HepG2 (cell line): ENCODE measurements around the gene ASAP2. TPM values are rescaled to one million over a fixed set of nuclear protein-coding genes. Genes with fewer than 3 reads are reported as not detected.
A peak's percentile ranks its signal among the peaks of the same experiment; 100 is the strongest.

ENCODE experiments used
- ATAC-seq: fragments of 200-7000 bp; cut with Tn5 transposase; 3 replicates; pipeline ENCODE4 v1.9.1; 2020; ENCODE audit warnings: mild to moderate bottlenecking, moderate library complexity
- BruUV-seq: library from RNA; stranded (reverse); fragments of 400-500 nt; replicated peaks from 2 replicates; lab custom pipeline; 2021; lab: Mats Ljungman, UMichigan
- CTCF ChIA-PET: fragments of 300-600 bp; formaldehyde crosslinking; extraction: SDS; loops from one replicate; lab custom pipeline; 2021; ENCODE audit warnings: low total read pairs, inconsistent platforms, low intra/inter-chr PET ratio; lab: Yijun Ruan, JAX
- POLR2A ChIA-PET: fragments of 350-600 bp; sonication (Branson Sonifier 250); formaldehyde crosslinking; loops from one replicate; lab custom pipeline; 2020; ENCODE audit warnings: antibody characterized with exemption, inconsistent platforms; lab: Yijun Ruan, JAX
- DNase-seq: peaks from one replicate; pipeline ENCODE4 v3.0.0-alpha.2; 2015; ENCODE audit warnings: low spot score
- FAIRE-seq: peaks from 3 replicates; lab custom pipeline; 2011; peaks lifted over from hg19 to GRCh38; lab: Jason Lieb, UNC
- H2AFZ ChIP-seq: one replicate; pipeline ENCODE4 v1.6.1; 2011; ENCODE audit warnings: low read length, inconsistent platforms
- H3K27ac ChIP-seq: fragments of 300-600 bp; 3 replicates; pipeline ENCODE4 v1.8.0; 2011; ENCODE audit warnings: mixed run types, mild to moderate bottlenecking, mixed read lengths, low read length, inconsistent platforms; ENCODE audit not compliant: insufficient read depth; ENCODE audit errors: extremely low read length
- H3K27me3 ChIP-seq, 2 experiments: fragments of 200-600 bp in 1 of 2; 2 replicates in 1 of 2; 3 replicates in 1 of 2; pipeline versions ENCODE4 v1.6.0 to v1.8.0; 2011; ENCODE audit warnings: low read length in 2 of 2, mild to moderate bottlenecking in 2 of 2, moderate library complexity in 2 of 2, inconsistent platforms in 1 of 2; ENCODE audit not compliant: insufficient read depth in 2 of 2, control insufficient read depth in 1 of 2
- H3K36me3 ChIP-seq, 2 experiments: fragments of 200-600 bp in 1 of 2; replicated peaks in 1 of 2; 2 replicates in 1 of 2; 3 replicates in 1 of 2; pipeline versions ENCODE4 v1.5.1 to v1.8.0; 2011; ENCODE audit warnings: low read length in 2 of 2, inconsistent platforms in 1 of 2; ENCODE audit not compliant: insufficient read depth in 2 of 2, control insufficient read depth in 1 of 2
- H3K4me1 ChIP-seq: 2 replicates; pipeline ENCODE4 v1.5.1; 2012; ENCODE audit warnings: low read length, inconsistent platforms; ENCODE audit not compliant: insufficient read depth
- H3K4me2 ChIP-seq: 2 replicates; pipeline ENCODE4 v1.6.0; 2011; ENCODE audit warnings: low read depth, low read length, inconsistent platforms
- H3K4me3 ChIP-seq, 3 experiments: fragments of 200-600 bp in 1 of 3; sonication (generic), shearing (Covaris generic) in 1 of 3; replicated peaks in 1 of 3; 2 replicates each; pipeline ENCODE4 v1.5.1; 2011 to 2016; ENCODE audit warnings: low read length in 3 of 3, inconsistent platforms in 2 of 3, low read depth in 2 of 3, mild to moderate bottlenecking in 2 of 3, control low read depth in 1 of 3, mixed read lengths in 1 of 3; ENCODE audit not compliant: insufficient read depth in 1 of 3
- H3K79me2 ChIP-seq: one replicate; pipeline ENCODE4 v1.6.1; 2011; ENCODE audit warnings: low read length, inconsistent platforms; ENCODE audit not compliant: insufficient read depth
- H3K9ac ChIP-seq: 2 replicates; pipeline ENCODE4 v1.6.0; 2011; ENCODE audit warnings: mild to moderate bottlenecking, low read depth, low read length, inconsistent platforms; ENCODE audit not compliant: insufficient read depth
- H3K9me3 ChIP-seq: 2 replicates; pipeline ENCODE4 v1.5.1; 2012; ENCODE audit warnings: mild to moderate bottlenecking, low read length
- H4K20me1 ChIP-seq: 2 replicates; pipeline ENCODE4 v1.6.0; 2011; ENCODE audit warnings: inconsistent platforms, mild to moderate bottlenecking, low read length, moderate library complexity; ENCODE audit not compliant: insufficient read depth
- ARID2 ChIP-seq: sonication (generic); formaldehyde crosslinking; IDR thresholded peaks from 2 replicates; pipeline ENCODE4 v1.8.1; 2022; ENCODE audit warnings: mild to moderate bottlenecking, missing genetic modification reagents, borderline replicate concordance
- HNF1A ChIP-seq, 2 experiments: sonication (generic) in 1 of 2; formaldehyde crosslinking in 1 of 2; IDR thresholded peaks; 2 replicates each; pipeline versions ENCODE4 v1.4.0 to v1.6.1; 2016 to 2020; ENCODE audit warnings: borderline replicate concordance in 1 of 2, low read depth in 1 of 2, mild to moderate bottlenecking in 1 of 2, missing genetic modification reagents in 1 of 2
- MZF1 ChIP-seq: sonication (generic); formaldehyde crosslinking; IDR thresholded peaks from 2 replicates; pipeline ENCODE4 v1.8.1; 2023; ENCODE audit warnings: mild to moderate bottlenecking, missing genetic modification reagents, borderline replicate concordance
- SP1 ChIP-seq, 2 experiments: fragments of 450-650 bp in 1 of 2; sonication (generic) in 1 of 2; formaldehyde crosslinking in 1 of 2; IDR thresholded peaks; 2 replicates each; pipeline versions ENCODE4 v1.4.0 to v1.6.1; 2016 to 2020; ENCODE audit warnings: missing genetic modification reagents in 1 of 2
- SRSF1 ChIP-seq: fragments of 200-400 bp; formaldehyde crosslinking; optimal IDR thresholded peaks from 2 replicates; pipeline ENCODE3; 2017; ENCODE audit warnings: mild to moderate bottlenecking, low read depth, low read length, moderate library complexity
- ZNF142 ChIP-seq: sonication (generic); formaldehyde crosslinking; IDR thresholded peaks from 2 replicates; pipeline ENCODE4 v1.4.0; 2020; ENCODE audit warnings: missing genetic modification reagents
- WGBS: methylation state at CpG from one replicate; pipeline ENCODE4 v1.1.6; 2017; ENCODE audit warnings: low lambda C conversion rate; 5-methylcytosine and 5-hydroxymethylcytosine counted together
- in situ Hi-C: cut with HindIII; loops from 2 replicates; pipeline ENCODE4 v1.10.0; 2017; ENCODE audit warnings: low pct_unique_long_range_greater_than_20kb; ENCODE audit not compliant: extremely low pct_ligation_motif_present
- intact Hi-C: fragments of 100-400 bp; cut with micrococcal nuclease; formaldehyde crosslinking; loops from one replicate; pipeline ENCODE4 v1.10.0; 2022; ENCODE audit not compliant: unreplicated experiment
- polyA plus RNA-seq, 8 experiments: library from polyadenylated mRNA; depleted of rRNA in 3 of 8; stranded (reverse) in 7 of 8; unstranded in 1 of 8; fragments of >200 nt; fragmentation: Illumina TruSeq in 4 of 8; extraction: Trizol in 4 of 8; gene quantifications; 2 replicates each; pipeline versions ENCODE4 v1.2.1 to v1.2.3, GENCODE V29; 2011 to 2016; ENCODE audit warnings: low read depth in 4 of 8, missing spikeins in 1 of 8, mixed read lengths in 1 of 8; ENCODE audit not compliant: insufficient read depth in 1 of 8
- total RNA-seq, 5 experiments: library from RNA; depleted of rRNA; stranded (reverse); fragments of >200 nt; fragmentation: Illumina TruSeq; extraction: Trizol; gene quantifications; 2 replicates each; pipeline ENCODE4 v1.2.3, GENCODE V29; 2016; ENCODE audit warnings: low read depth in 1 of 5
- TF ChIP-seq, protein P1 (sequence below): sonication (generic); formaldehyde crosslinking; IDR thresholded peaks from 2 replicates; pipeline ENCODE4 v1.5.1; 2020; ENCODE audit warnings: mild to moderate bottlenecking, missing genetic modification reagents, moderate library complexity

Gene ASAP2
- total and polyA plus RNA-seq, 2 of the 13 experiments (the other 11 are each of a cell fraction or from before 2014, with no cell fraction given), result 7.3 to 22.3 TPM

DNA sequence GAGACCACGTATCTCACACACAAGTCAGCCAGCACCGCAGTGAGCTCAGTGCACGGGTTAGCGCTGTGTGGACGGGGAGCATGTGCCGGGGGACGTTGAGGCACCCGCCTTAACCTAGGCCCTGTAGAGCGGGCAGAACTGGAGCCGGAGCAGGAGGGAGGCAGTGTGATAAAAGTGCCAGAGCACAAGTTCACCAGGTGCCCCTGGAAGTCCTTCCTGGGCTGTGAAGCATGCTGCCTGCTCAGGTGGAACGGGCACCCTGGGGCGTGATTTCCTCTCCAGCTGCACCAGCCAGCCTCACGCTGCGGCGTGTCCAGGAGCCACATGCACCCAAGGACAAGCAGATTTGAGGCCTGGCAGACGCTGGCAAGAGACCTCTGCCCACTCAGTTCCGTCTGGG is 166.4 kb downstream of the ASAP2 start (continued):
- TF ChIP-seq, protein P1, sequence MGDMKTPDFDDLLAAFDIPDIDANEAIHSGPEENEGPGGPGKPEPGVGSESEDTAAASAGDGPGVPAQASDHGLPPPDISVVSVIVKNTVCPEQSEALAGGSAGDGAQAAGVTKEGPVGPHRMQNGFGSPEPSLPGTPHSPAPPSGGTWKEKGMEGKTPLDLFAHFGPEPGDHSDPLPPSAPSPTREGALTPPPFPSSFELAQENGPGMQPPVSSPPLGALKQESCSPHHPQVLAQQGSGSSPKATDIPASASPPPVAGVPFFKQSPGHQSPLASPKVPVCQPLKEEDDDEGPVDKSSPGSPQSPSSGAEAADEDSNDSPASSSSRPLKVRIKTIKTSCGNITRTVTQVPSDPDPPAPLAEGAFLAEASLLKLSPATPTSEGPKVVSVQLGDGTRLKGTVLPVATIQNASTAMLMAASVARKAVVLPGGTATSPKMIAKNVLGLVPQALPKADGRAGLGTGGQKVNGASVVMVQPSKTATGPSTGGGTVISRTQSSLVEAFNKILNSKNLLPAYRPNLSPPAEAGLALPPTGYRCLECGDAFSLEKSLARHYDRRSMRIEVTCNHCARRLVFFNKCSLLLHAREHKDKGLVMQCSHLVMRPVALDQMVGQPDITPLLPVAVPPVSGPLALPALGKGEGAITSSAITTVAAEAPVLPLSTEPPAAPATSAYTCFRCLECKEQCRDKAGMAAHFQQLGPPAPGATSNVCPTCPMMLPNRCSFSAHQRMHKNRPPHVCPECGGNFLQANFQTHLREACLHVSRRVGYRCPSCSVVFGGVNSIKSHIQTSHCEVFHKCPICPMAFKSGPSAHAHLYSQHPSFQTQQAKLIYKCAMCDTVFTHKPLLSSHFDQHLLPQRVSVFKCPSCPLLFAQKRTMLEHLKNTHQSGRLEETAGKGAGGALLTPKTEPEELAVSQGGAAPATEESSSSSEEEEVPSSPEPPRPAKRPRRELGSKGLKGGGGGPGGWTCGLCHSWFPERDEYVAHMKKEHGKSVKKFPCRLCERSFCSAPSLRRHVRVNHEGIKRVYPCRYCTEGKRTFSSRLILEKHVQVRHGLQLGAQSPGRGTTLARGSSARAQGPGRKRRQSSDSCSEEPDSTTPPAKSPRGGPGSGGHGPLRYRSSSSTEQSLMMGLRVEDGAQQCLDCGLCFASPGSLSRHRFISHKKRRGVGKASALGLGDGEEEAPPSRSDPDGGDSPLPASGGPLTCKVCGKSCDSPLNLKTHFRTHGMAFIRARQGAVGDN, result peak; percentile 44

DNA sequence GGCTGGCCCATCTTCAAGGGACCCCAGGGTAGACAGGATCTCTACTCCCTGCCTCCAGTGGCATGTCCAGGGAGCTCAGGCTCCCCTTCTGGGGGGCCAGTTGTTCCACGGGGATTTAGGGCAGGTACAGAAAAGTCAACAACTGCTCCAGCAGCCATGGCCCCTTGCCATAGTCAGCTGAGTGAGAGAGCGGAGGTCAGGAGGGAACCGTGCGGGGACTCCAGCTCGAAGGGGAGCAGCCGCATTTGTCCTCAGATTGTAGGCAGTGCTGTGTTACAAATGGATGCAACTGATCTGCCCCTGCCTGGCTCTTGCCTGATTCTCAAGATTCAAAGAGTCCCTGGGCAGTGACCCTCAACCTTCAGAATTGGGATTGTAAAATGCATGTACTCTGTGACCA is 166.9 kb downstream of the ASAP2 start:
- no peak for ATAC-seq
- whole genome bisulfite sequencing, result 84% methylated on average over 6 of the region's 6 CpGs
- no peak for TF ChIP-seq SRSF1
- TF ChIP-seq HNF1A (IDR thresholded peaks at IDR 0.05; ENCODE audit: low read depth), result no peak
- no peak for TF ChIP-seq HNF1A (CRISPR knock-in tag; IDR thresholded peaks at IDR 0.05; ENCODE audit: borderline replicate concordance)
- no peak for TF ChIP-seq ZNF142 (CRISPR knock-in tag)
- TF ChIP-seq SP1 (IDR thresholded peaks at IDR 0.05), result no peak
- no peak for TF ChIP-seq SP1 (CRISPR knock-in tag; IDR thresholded peaks at IDR 0.05)
- no peak for TF ChIP-seq MZF1 (CRISPR knock-in tag)
- no peak for TF ChIP-seq ARID2

More for the DNA sequence above, 166.9 kb downstream of the ASAP2 start:
- Histone ChIP-seq H2AFZ (no peak overlapping the region), H3K27me3 (no peaks in the 10 kb centered on the region), H3K27ac (no peak overlapping the region), H3K9ac (no peak overlapping the region), H3K9me3 (no peaks in the 10 kb centered on the region), H3K4me3 (no peak overlapping the region), H3K4me1 (peaks cover 32% of the 10 kb centered on the region), H4K20me1 (no peaks in the 10 kb centered on the region), H3K4me2 (no peak overlapping the region), H3K79me2 (no peaks in the 10 kb centered on the region), H3K36me3 (peaks cover 6 to 19% of the 10 kb centered on the region in 2 experiments; a peak in 3 of 5 replicates)
- no TSS peak for BruUV-seq
- in situ Hi-C loops, result loop anchor here (10.0 kb wide), 1 partner anchor 229 kb away; no protein-coding TSS in a partner anchor
- CTCF ChIA-PET, result no interaction called here
- DNase-seq (no peak), FAIRE-seq (no peak)
- intact Hi-C loops, result no loop called here
- POLR2A ChIA-PET, result interaction anchor here (1.0 kb wide), 1 partner anchor 14 kb away, joined by 3 read pairs; no protein-coding TSS in a partner anchor
